Testis (tissue), 3 donors: Measurements from ENCODE around the gene C16orf92. TPM values are rescaled to one million over a fixed set of nuclear protein-coding genes. Genes with fewer than 3 reads are reported as not detected.

Experiments used
- DNase-seq: peaks from one replicate; pipeline ENCODE4 v3.0.0-alpha.2; 2019
- H3K27ac ChIP-seq, 2 donors: fragments of 200-600 bp; sonication (generic); one replicate each; pipeline ENCODE4 v1.5.1; 2019
- H3K27me3 ChIP-seq: fragments of 200-600 bp; sonication (generic); one replicate; pipeline ENCODE4 v1.5.1; 2019
- H3K36me3 ChIP-seq: fragments of 200-600 bp; sonication (generic); one replicate; pipeline ENCODE4 v1.5.1; 2017; ENCODE audit warnings: low read depth; ENCODE audit errors: missing control alignments
- H3K4me1 ChIP-seq: fragments of 200-600 bp; sonication (generic); one replicate; pipeline ENCODE4 v1.5.1; 2019
- H3K4me3 ChIP-seq, 2 donors: fragments of 200-600 bp; sonication (generic); one replicate each; pipeline ENCODE4 v1.5.1; 2017 to 2019
- H3K9me3 ChIP-seq: fragments of 200-600 bp; sonication (generic); one replicate; pipeline ENCODE4 v1.5.1; 2017
- CTCF ChIP-seq, 3 experiments: fragments of 450-650 bp in 2 of 3; fragments of 200-600 bp in 1 of 3; sonication (generic) in 1 of 3; IDR thresholded peaks; one replicate each; pipeline ENCODE4 v1.5.1; 2016 to 2019; ENCODE audit warnings: antibody characterized with exemption in 3 of 3, mild to moderate bottlenecking in 2 of 3, moderate library complexity in 1 of 3
- POLR2A ChIP-seq: fragments of 450-650 bp; IDR thresholded peaks from one replicate; pipeline ENCODE4 v1.6.1; 2017; ENCODE audit warnings: antibody characterized with exemption, mild to moderate bottlenecking, moderate library complexity
- WGBS, 2 donors: methylation state at CpG; one replicate each; pipeline ENCODE4 v1.1.5; 2018; 5-methylcytosine and 5-hydroxymethylcytosine counted together
- intact Hi-C: fragments of 100-400 bp; cut with DNase I; formaldehyde crosslinking; loops from one replicate; pipeline ENCODE4 v1.15.1; 2023; ENCODE audit warnings: low total_unique reads
- polyA plus RNA-seq: library from polyadenylated mRNA; stranded (reverse); fragments of 350-450 nt; fragmentation: Illumina TruSeq; extraction: RNeasy Lipid Tissue Mini Kit (QIAGEN cat#74804); gene quantifications from one replicate; pipeline ENCODE4 v1.2.3, GENCODE V29; 2014; ENCODE audit warnings: low read depth, low replicate concordance; ENCODE audit not compliant: insufficient read depth
- total RNA-seq, 2 donors: library from RNA; depleted of rRNA; stranded (reverse); fragments of >200 nt; gene quantifications; one replicate each; pipeline ENCODE4 v1.2.3, GENCODE V29; 2016

Gene C16orf92
- total and polyA plus RNA-seq, 3 donors from 2014 or later = 12.4 to 91.3 (median 20.3) TPM

DNA sequence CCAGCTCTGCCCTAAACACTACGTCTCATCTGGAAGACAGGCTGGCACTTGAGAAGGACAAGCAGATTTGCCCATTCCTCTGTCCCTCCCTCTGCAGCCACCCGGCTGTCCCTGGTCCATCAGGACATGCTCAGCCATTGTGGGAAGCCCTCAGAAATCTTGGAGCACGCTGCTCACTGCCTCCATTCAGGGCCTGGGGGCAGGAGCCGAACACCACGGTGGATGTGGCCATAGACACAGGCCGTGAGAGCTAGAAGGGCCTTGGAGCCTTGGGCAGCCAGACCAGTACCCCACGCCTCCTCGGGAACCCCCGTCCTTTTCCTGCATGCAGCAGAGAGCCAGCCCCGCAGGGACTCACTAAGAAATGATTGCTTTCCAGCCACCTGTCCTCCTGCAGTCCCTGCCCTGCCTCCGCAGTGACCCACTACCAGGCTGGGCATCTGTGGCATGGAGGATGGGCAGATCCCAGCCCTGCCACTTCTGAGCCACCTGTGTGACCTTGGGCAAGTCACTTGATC, 15.6 kb upstream of the C16orf92 start:
- WGBS, 2 donors = 71 to 100% methylated on average over 1 to 11 of the region's 11 CpGs
- no peaks in the 10 kb centered on the region for H3K9me3 ChIP-seq

DNA sequence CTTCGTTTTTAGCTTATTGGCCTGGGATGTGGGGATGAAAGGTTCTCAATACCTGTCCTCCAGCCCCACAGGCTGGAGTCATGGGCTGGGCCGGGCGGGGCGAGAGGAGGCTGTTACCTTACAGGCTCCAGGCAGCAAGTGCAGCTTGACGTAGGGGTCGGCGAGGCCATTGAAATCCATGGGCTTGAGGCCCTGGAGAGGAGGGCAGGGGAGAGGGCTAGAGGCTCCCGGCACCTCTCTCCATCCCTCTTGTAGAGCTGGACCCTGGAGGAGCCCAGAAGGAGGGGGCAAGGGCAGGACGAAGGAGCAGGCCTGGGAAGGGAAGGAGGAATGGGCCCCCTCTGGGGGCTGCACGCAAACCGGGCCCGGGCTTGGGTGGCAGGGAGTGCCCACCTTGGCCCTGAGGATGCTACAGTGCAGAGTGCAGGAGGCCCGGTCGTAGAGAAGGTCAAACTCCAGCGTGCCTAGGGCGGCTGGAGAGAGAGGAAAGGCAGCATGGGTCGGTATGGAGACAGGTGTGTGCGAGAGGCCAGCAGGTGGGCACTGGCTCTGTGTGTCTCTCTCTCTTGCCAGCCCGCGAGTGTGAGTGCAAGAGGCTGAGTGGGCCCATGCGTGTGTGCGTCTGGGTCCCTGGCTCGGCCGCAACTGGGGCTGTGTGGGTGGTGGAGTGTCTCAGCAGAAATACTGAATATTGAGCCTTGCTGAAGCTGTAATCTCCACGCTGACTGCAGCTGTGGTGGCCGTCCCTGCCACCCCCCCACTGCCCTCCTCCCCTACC, 13.7 kb upstream of the C16orf92 start:
- TF ChIP-seq CTCF (IDR thresholded peaks at IDR 0.05) = no peak
- TF ChIP-seq POLR2A = no peak
- Histone ChIP-seq H3K4me3 (no peak overlapping the region), H3K27me3 (no peaks in the 10 kb centered on the region), H3K4me1 (peaks cover 8% of the 10 kb centered on the region), H3K36me3 (no peaks in the 10 kb centered on the region), H3K9me3 (no peaks in the 10 kb centered on the region), H3K27ac (no peak overlapping the region)
- DNase-seq = no peak
- intact Hi-C loops = no loop called here
- WGBS, 2 donors = 64 to 72% methylated on average over 22 to 25 of the region's 26 CpGs

More for the DNA sequence above, 15.6 kb upstream of the C16orf92 start:
- DNase-seq = no peak
- Histone ChIP-seq H3K27me3 (no peaks in the 10 kb centered on the region), H3K4me3 (no peak overlapping the region), H3K27ac (no peak overlapping the region), H3K36me3 (no peaks in the 10 kb centered on the region), H3K4me1 (peaks cover 8% of the 10 kb centered on the region)
- intact Hi-C loops = no loop called here
- no peak for TF ChIP-seq POLR2A
- TF ChIP-seq CTCF (IDR thresholded peaks at IDR 0.05) = no peak

GRCh38 chr16:30009990-30010843, 12.8 kb upstream of the C16orf92 start:
- TF ChIP-seq CTCF (IDR thresholded peaks at IDR 0.05) (no peak), POLR2A (no peak)
- WGBS, 2 donors = 22 to 23% methylated on average over 12 to 31 of the region's 34 CpGs
- Histone ChIP-seq H3K36me3 (no peaks in the 10 kb centered on the region), H3K4me1 (peaks cover 8% of the 10 kb centered on the region), H3K9me3 (no peaks in the 10 kb centered on the region), H3K27me3 (no peaks in the 10 kb centered on the region), H3K27ac (no peak overlapping the region), H3K4me3 (peak overlapping the region in 1 of 2 donors; percentile 44)
- no peak for DNase-seq
- intact Hi-C loops = no loop called here

DNA sequence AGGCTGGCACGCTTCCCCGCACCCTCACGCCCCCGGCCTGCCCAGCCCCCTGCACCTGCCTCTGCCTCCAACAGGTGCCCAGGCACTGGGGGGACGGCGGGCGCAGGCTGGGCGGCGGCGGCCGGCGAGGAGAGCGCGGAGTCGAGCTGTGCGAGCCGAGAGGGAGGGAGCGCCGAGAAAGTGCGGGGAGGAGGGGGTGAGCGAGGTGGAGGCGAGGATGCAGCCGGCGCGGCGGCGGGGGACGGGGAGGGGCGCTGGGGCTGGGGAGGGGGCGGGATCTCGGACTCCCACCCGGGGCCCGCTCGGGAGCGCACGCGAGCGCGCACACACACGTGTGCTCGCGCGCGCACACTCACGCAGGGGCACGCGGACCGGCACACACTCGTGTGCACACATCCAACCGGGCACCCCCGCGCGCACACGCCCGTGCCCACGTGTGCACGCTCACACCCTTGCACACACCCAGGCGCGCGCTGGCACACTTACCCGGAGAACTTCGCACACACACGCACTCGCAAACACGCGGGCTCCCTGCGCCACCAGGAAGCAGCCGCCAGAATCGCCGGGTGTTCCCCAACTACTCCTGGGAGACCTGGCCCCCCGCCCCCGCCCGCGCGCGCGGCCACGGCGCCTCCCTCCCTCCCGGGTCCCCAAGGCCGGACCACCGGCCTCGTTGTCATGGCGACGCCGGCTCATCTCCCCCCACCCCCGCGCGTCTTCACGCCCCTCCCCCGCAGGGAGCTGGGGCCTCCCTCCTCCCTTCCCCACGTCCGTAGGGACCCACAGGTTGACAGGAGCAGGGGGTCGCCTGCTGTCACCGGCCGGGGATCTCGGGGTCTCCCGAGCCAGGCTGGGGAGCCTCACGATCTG, 11.9 kb upstream of the C16orf92 start, which contains the start of gene DOC2A:
DOC2A (minus strand) TSS at position 184 of the 870 bp plus-strand sequence. CDS start 805 bp downstream, outside the sequence.
- TF ChIP-seq CTCF (IDR thresholded peaks at IDR 0.05) (no peak), POLR2A (no peak)
- Histone ChIP-seq H3K4me1 (peaks cover 8% of the 10 kb centered on the region), H3K36me3 (no peaks in the 10 kb centered on the region), H3K27me3 (no peaks in the 10 kb centered on the region), H3K9me3 (no peaks in the 10 kb centered on the region), H3K4me3 (peak within 1 kb of the TSS in 1 of 2 donors; percentile 44), H3K27ac (no peak within 1 kb of the TSS)
- WGBS, 2 donors = 0 to 2% methylated on average over 21 to 57 of the region's 99 CpGs
- intact Hi-C loops = no loop called here
- DNase-seq = no peak
